ENCODE results near the gene POLA1. TPM values are rescaled to one million over a fixed set of nuclear protein-coding genes. Genes with fewer than 3 reads are reported as not detected.

Gene POLA1
- total and polyA plus RNA-seq, 2 donors (not counting 1 experiment from before 2014, with no cell fraction given), result 3.0 to 16.3 TPM

GRCh38 chrX:24732766-24733500 lies 39.2 kb downstream of the POLA1 start:
- Mint-ChIP-seq H3K9me3 (ENCODE audit: insufficient read depth) (no peaks in the 10 kb centered on the region), H3K27ac (no peak overlapping the region), H3K27me3 (no peaks in the 10 kb centered on the region), H3K4me3 (no peak overlapping the region), H3K4me1 (no peaks in the 10 kb centered on the region)
- Histone ChIP-seq H3K27me3 (replicated peaks in 1 of 4; ENCODE audit: control extremely low read depth in 1 of 4, control insufficient read depth in 3 of 4, insufficient read depth in 4 of 4, low read length in 3 of 4) (no peaks in the 10 kb centered on the region), H3K9ac (ENCODE audit: low read length) (no peak overlapping the region), H3K79me2 (ENCODE audit: control insufficient read depth, insufficient read depth, low read length) (no peaks in the 10 kb centered on the region), H4K20me1 (ENCODE audit: control insufficient read depth, insufficient read depth, low read length, poor library complexity, severe bottlenecking) (no peaks in the 10 kb centered on the region), H2AFZ (ENCODE audit: insufficient read depth, low read depth, low read length, poor library complexity, severe bottlenecking) (no peak overlapping the region), H3K4me2 (replicated peaks; ENCODE audit: low read depth, low read length, poor library complexity, severe bottlenecking) (no peak overlapping the region), H3K4me3 (ENCODE audit: control extremely low read depth in 1 of 5, extremely low read depth in 1 of 5, insufficient read depth in 1 of 5, low read depth in 2 of 5, low read length in 4 of 5) (no peak overlapping the region), H3K4me1 (ENCODE audit: control insufficient read depth in 2 of 2, insufficient read depth in 2 of 2, low read length in 2 of 2) (no peaks in the 10 kb centered on the region), H3K27ac (ENCODE audit: low read length in 2 of 2) (no peak overlapping the region), H3K36me3 (replicated peaks in 1 of 2; ENCODE audit: control extremely low read depth in 1 of 2, control insufficient read depth in 1 of 2, extremely low read depth in 1 of 2, insufficient read depth in 2 of 2, low read length in 1 of 2) (peaks cover 0 to 7% of the 10 kb centered on the region in 2 experiments), H3K9me3 (ENCODE audit: control extremely low read depth in 1 of 3, control insufficient read depth in 2 of 3, insufficient read depth in 1 of 3, low read length in 2 of 3) (no peaks in the 10 kb centered on the region)
- WGBS (ENCODE audit: insufficient coverage), result no CpG with 5 or more reads among the region's 6 CpGs
- ChIA-PET POLR2A (no interaction called here), CTCF (no interaction called here)
- DNase-seq, result no peak
- intact Hi-C loops (cut with micrococcal nuclease), result no loop called here
- no peak for ATAC-seq (ENCODE audit: low read depth)
- no peak for TF ChIP-seq CTCF (IDR thresholded peaks at IDR 0.05)
- no peak for TF ChIP-seq EZH2 (IDR thresholded peaks at IDR 0.05; ENCODE audit: borderline replicate concordance, insufficient read depth, low read depth, low read length, poor library complexity, severe bottlenecking)

DNA sequence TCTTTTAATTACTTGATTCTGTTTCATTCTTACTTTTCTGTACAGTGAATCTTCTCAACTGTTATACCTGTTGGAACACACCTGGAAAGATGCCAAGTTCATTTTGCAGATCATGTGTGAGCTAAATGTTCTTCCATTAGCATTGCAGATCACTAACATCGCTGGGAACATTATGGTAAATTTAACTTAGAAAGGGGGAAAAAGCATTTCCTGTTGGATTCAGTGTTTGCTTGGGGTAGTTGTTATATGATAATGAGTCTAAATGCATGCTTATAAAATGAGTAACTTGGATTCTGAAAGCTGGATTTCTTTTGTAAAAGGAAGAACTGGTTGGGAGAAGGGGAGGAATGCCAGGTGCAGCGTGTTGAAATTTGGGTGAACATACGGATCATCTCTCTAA lies 47.6 kb downstream of the POLA1 start:
- Histone ChIP-seq H3K27ac (ENCODE audit: low read length in 2 of 2) (no peak overlapping the region), H3K27me3 (replicated peaks in 1 of 4; ENCODE audit: control extremely low read depth in 1 of 4, control insufficient read depth in 3 of 4, insufficient read depth in 4 of 4, low read length in 3 of 4) (no peaks in the 10 kb centered on the region), H4K20me1 (ENCODE audit: control insufficient read depth, insufficient read depth, low read length, poor library complexity, severe bottlenecking) (no peaks in the 10 kb centered on the region), H3K4me1 (ENCODE audit: control insufficient read depth in 2 of 2, insufficient read depth in 2 of 2, low read length in 2 of 2) (no peaks in the 10 kb centered on the region), H3K4me2 (replicated peaks; ENCODE audit: low read depth, low read length, poor library complexity, severe bottlenecking) (no peak overlapping the region), H3K9me3 (ENCODE audit: control extremely low read depth in 1 of 3, control insufficient read depth in 2 of 3, insufficient read depth in 1 of 3, low read length in 2 of 3) (no peaks in the 10 kb centered on the region), H3K36me3 (replicated peaks in 1 of 2; ENCODE audit: control extremely low read depth in 1 of 2, control insufficient read depth in 1 of 2, extremely low read depth in 1 of 2, insufficient read depth in 2 of 2, low read length in 1 of 2) (no peaks in the 10 kb centered on the region), H3K9ac (ENCODE audit: low read length) (no peak overlapping the region), H3K4me3 (ENCODE audit: control extremely low read depth in 1 of 5, extremely low read depth in 1 of 5, insufficient read depth in 1 of 5, low read depth in 2 of 5, low read length in 4 of 5) (no peak overlapping the region), H2AFZ (ENCODE audit: insufficient read depth, low read depth, low read length, poor library complexity, severe bottlenecking) (no peak overlapping the region), H3K79me2 (ENCODE audit: control insufficient read depth, insufficient read depth, low read length) (no peaks in the 10 kb centered on the region)
- 100% methylated on average over 2 of the region's 3 CpGs for WGBS (ENCODE audit: insufficient coverage)
- POLR2A ChIA-PET, result no interaction called here
- no peak for TF ChIP-seq EZH2 (IDR thresholded peaks at IDR 0.05; ENCODE audit: borderline replicate concordance, insufficient read depth, low read depth, low read length, poor library complexity, severe bottlenecking)
- no peak for TF ChIP-seq CTCF (IDR thresholded peaks at IDR 0.05)
- DNase-seq (no peak), ATAC-seq (ENCODE audit: low read depth) (no peak)
- intact Hi-C loops (cut with micrococcal nuclease), result no loop called here
- Mint-ChIP-seq H3K9me3 (ENCODE audit: insufficient read depth) (no peaks in the 10 kb centered on the region), H3K27me3 (no peaks in the 10 kb centered on the region), H3K4me1 (no peaks in the 10 kb centered on the region), H3K4me3 (no peak overlapping the region), H3K27ac (no peak overlapping the region)
- CTCF ChIA-PET, result interaction anchor here (1.1 kb wide), 1 partner anchor 9 kb away, joined by 4 read pairs; no protein-coding TSS in a partner anchor

Data from B cell (primary cell).